ENCODE data around the gene CADM4.

Gene CADM4

DNA sequence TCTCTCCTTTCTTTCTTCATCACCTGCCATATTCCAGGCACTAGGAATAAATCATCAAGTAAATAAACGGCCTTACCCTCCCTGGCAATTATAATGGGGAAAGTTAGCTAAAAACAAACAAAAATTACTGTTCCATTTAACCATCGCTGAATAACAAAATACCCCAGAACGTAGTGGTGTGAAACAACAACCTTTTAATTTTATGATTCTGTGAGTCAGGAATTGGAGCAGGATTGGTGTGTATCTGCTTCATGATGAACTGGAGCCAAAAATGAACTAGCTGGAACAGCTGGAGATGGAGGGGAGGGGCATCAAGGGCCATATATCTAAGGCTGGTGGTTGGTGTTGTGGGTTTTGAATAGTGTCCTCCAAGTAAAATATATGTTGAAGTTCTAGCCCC, 3.7 kb upstream of the CADM4 start:
- no peak overlapping the region for H3K4me3 ChIP-seq (ENCODE audit: low read depth, low read length)
- no peak for TF ChIP-seq CTCF (IDR thresholded peaks at IDR 0.05; ENCODE audit: low read depth, low read length)
- no peak for DNase-seq (ENCODE audit: low read depth, low spot score)
- in situ Hi-C loops (cut with HindIII; ENCODE audit: low sequenced_read_pairs): no loop called here

- no peak overlapping the region for H3K4me3 ChIP-seq (ENCODE audit: low read depth, low read length)
- DNase-seq (ENCODE audit: low read depth, low spot score): no peak
- in situ Hi-C loops (cut with HindIII; ENCODE audit: low sequenced_read_pairs): no loop called here
- TF ChIP-seq CTCF (IDR thresholded peaks at IDR 0.05; ENCODE audit: low read depth, low read length): no peak
Measured at GRCh38 chr19:43642531-43642930, 2.9 kb upstream of the CADM4 start.

DNA sequence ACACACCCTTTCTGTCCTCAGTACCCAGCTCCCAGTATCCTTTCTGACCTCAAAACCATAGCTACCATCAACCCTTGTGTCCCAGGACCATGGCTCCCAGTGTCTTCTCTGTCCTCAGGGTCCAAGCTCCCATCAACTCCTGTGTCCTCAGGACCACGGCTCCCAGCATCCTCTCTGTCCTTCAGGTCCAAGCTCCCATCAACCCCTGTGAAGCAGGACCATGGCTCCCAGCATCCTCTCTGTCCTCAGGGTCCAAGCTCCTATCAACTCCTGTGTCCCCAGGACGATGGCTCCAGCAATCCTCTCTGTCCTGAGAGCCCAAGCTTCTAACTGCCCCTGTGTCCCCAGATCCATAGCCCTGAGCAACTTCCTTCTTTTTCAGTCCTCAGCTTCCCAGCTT, 1.7 kb upstream of the CADM4 start:
- in situ Hi-C loops (cut with HindIII; ENCODE audit: low sequenced_read_pairs): no loop called here
- DNase-seq (ENCODE audit: low read depth, low spot score): no peak
- no peak for TF ChIP-seq CTCF (IDR thresholded peaks at IDR 0.05; ENCODE audit: low read depth, low read length)
- H3K4me3 ChIP-seq (ENCODE audit: low read depth, low read length): no peak overlapping the region

DNA sequence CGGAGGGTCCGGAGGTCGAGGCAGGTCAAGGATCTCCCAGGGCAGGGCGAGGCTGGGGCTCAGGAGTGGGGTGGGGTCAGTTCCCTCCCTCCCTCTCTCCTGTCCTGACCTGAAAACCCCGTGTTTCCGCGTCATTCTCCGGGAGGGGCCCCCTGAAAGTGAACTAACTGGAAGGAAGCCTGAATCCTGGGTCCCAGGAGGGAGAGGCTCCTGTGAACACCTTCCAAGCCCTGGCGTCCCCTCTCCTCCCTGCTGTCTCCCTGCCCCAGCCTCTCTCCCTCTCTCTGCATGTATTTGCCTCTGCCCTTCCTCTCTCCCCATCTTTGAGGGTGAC, 741 bp upstream of the CADM4 start:
- DNase-seq (ENCODE audit: low read depth, low spot score): no peak
- peak overlapping the region; percentile 45 for H3K4me3 ChIP-seq (ENCODE audit: low read depth, low read length)

DNA sequence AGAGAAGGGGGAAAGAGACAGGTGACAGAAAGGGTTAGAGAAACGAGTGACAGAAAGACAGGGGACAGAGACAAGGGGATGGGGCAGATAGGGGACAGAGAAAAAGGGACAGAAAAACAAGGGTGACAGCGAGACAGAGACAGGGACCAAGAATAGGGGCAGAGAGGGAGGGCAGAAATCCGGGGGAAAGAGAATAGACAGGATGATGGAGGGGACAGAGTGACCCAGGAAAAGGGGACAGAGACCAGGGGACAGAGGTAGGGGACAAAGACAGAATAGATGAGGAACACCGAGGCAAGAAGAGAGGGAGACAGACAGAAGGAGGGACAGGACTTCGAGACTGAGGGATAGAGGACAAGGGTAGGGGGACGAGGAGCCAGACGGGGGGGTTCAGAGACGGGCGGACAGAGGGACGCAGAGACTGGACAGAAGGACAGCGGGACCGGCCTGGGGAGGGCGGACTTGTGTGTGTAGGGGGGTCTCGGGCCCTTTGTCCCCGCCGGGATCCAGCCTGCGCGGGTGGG, 593 bp downstream of the CADM4 start:
- H3K4me3 ChIP-seq (ENCODE audit: low read depth, low read length): peak overlapping the region; percentile 26
- TF ChIP-seq CTCF (IDR thresholded peaks at IDR 0.05; ENCODE audit: low read depth, low read length): no peak
- in situ Hi-C loops (cut with HindIII; ENCODE audit: low sequenced_read_pairs): no loop called here
- no peak for DNase-seq (ENCODE audit: low read depth, low spot score)

More for the DNA sequence above, 741 bp upstream of the CADM4 start:
- in situ Hi-C loops (cut with HindIII; ENCODE audit: low sequenced_read_pairs): no loop called here
- no peak for TF ChIP-seq CTCF (IDR thresholded peaks at IDR 0.05; ENCODE audit: low read depth, low read length)

DNA sequence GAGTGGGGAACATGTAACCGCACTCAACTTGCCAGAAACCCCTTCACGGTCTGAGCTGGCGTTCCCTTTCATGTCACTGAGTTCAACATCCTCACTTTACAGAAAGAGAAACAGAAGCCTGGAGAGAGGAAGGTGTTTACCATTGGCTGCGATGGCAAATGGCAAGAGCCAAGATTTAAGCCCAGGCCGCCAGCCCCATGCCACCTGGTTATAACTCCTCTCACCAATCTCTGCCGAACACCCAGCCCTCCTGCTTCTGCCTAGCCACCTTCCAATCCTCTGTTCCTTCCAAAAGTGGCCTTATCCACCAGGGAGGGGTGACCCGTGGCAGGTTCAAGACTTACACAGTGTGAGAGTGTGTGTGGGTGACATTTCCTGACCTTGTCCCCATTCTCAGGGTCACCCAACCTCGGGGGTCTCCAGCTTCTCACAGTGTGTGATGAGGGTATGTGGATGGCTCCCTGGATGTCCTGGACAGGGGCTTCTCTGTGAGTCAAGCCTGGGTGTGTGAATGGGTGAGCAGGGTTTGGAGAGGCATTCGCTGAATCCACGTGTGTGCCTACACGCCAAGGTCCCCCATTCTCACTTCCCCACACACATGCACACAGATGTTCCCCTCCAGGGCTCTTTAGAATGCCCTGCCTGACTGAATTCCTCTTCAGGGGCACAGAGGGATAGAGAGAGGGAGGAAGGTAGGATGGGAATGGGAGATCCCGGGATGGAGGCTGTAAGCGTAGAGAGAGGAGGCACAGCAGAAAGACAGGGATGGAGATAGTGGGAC, 1.2 kb downstream of the CADM4 start:
- H3K4me3 ChIP-seq (ENCODE audit: low read depth, low read length): no peak overlapping the region
- TF ChIP-seq CTCF (IDR thresholded peaks at IDR 0.05; ENCODE audit: low read depth, low read length): no peak
- DNase-seq (ENCODE audit: low read depth, low spot score): no peak
- in situ Hi-C loops (cut with HindIII; ENCODE audit: low sequenced_read_pairs): no loop called here

Data from astrocyte of the spinal cord (primary cell).